Uterus (tissue), 2 donors: Measurements from ENCODE around the gene ZRANB3.

ENCODE experiments used
- POLR2A ChIP-seq, 2 donors: fragments of 450-650 bp; IDR thresholded peaks; one replicate each; pipeline ENCODE4 v1.6.1; 2016; ENCODE audit warnings: antibody characterized with exemption in 2 of 2, mild to moderate bottlenecking in 1 of 2, moderate library complexity in 1 of 2
- TF ChIP-seq, protein P1 (sequence below), 4 experiments: fragments of 200-600 bp in 2 of 4; fragments of 450-650 bp in 2 of 4; sonication (generic) in 2 of 4; IDR thresholded peaks; one replicate each; pipeline ENCODE4 v1.5.1; 2016 to 2019; ENCODE audit warnings: antibody characterized with exemption in 4 of 4, mild to moderate bottlenecking in 2 of 4, moderate library complexity in 1 of 4

DNA sequence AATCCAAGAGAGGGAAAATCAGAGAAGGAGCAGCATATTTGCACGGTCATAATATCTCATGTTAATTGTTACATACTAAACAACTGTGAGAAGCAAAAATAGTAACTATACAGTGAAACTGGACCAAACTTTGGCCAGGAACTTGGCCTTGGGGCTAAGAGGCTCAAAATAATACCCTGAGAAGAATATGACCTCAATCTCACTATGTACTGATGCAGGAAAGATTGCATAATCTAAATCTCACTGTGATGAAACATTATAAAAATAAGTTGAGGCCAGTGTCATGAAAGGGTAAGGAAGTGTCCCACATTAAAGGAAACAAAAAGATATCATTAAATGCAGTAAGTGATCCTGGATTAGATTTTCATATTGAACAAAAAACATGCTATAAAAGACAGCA lies 36.5 kb downstream of the ZRANB3 start:
- TF ChIP-seq, protein P1, sequence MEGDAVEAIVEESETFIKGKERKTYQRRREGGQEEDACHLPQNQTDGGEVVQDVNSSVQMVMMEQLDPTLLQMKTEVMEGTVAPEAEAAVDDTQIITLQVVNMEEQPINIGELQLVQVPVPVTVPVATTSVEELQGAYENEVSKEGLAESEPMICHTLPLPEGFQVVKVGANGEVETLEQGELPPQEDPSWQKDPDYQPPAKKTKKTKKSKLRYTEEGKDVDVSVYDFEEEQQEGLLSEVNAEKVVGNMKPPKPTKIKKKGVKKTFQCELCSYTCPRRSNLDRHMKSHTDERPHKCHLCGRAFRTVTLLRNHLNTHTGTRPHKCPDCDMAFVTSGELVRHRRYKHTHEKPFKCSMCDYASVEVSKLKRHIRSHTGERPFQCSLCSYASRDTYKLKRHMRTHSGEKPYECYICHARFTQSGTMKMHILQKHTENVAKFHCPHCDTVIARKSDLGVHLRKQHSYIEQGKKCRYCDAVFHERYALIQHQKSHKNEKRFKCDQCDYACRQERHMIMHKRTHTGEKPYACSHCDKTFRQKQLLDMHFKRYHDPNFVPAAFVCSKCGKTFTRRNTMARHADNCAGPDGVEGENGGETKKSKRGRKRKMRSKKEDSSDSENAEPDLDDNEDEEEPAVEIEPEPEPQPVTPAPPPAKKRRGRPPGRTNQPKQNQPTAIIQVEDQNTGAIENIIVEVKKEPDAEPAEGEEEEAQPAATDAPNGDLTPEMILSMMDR (IDR thresholded peaks at IDR 0.05): no peak
- TF ChIP-seq POLR2A (IDR thresholded peaks at IDR 0.05): no peak
